A549 (cell line): ENCODE measurements around the gene PTK7. TPM values are rescaled to one million over a fixed set of nuclear protein-coding genes. Genes with fewer than 3 reads are reported as not detected.
A peak's percentile ranks its signal among the peaks of the same experiment; 100 is the strongest.

Experiments used
- ATAC-seq, 2 experiments: fragments of 200-7000 bp in 1 of 2; fragments of >200 bp in 1 of 2; cut with Nextera tagmentation in 1 of 2; cut with Tn5 transposase in 1 of 2; 3 replicates each; pipeline versions ENCODE4 v1.8.0 to v1.9.1; 2018 to 2020; ENCODE audit warnings: mild to moderate bottlenecking in 1 of 2, moderate library complexity in 1 of 2
- CTCF ChIA-PET: fragments of 300-600 bp; sonication (Branson Sonifier 250); formaldehyde crosslinking; extraction: SDS; loops from one replicate; lab custom pipeline; 2021; ENCODE audit warnings: antibody characterized with exemption, inconsistent platforms; lab: Yijun Ruan, JAX
- POLR2A ChIA-PET: fragments of 350-600 bp; formaldehyde crosslinking; extraction: SDS; loops from one replicate; lab custom pipeline; 2021; ENCODE audit warnings: antibody characterized with exemption, inconsistent platforms; lab: Yijun Ruan, JAX
- DNase-seq, 2 experiments: peaks; one replicate each; pipeline versions ENCODE4 v3.0.0 to v3.0.0-alpha.2; 2011 to 2016; ENCODE audit warnings: low read depth in 1 of 2, low spot score in 1 of 2
- FAIRE-seq: peaks from 2 replicates; lab custom pipeline; 2011; peaks lifted over from hg19 to GRCh38; lab: Jason Lieb, UNC
- H3K27ac ChIP-seq, 2 experiments: fragments of >200 bp; sonication (Bioruptor Twin); formaldehyde crosslinking; 3 replicates each; pipeline ENCODE4 v1.5.1; 2016 to 2017
- H3K4me1 ChIP-seq: fragments of >200 bp; sonication (Bioruptor Twin); formaldehyde crosslinking; 3 replicates; pipeline ENCODE4 v1.6.1; 2016
- H3K4me2 ChIP-seq: fragments of >200 bp; sonication (Bioruptor Twin); formaldehyde crosslinking; 3 replicates; pipeline ENCODE4 v1.6.1; 2016
- H3K4me3 ChIP-seq: fragments of >200 bp; sonication (Bioruptor Twin); formaldehyde crosslinking; 3 replicates; pipeline ENCODE4 v1.5.1; 2016
- H3K9me3 ChIP-seq: fragments of >200 bp; sonication (Bioruptor Twin); formaldehyde crosslinking; 3 replicates; pipeline ENCODE4 v1.6.1; 2016
- BHLHE40 ChIP-seq: IDR thresholded peaks from 2 replicates; pipeline ENCODE4 v1.6.1; 2012; ENCODE audit warnings: low read depth, low read length, inconsistent platforms
- CBX2 ChIP-seq: fragments of 200-600 bp; sonication (generic); IDR thresholded peaks from 2 replicates; pipeline ENCODE4 v1.6.1; 2016; ENCODE audit warnings: low read depth, mild to moderate bottlenecking, borderline replicate concordance
- CBX8 ChIP-seq: fragments of 200-600 bp; sonication (generic); IDR thresholded peaks from 2 replicates; pipeline ENCODE4 v1.6.1; 2016
- CHD2 ChIP-seq: fragments of 150-350 bp; IDR thresholded peaks from 2 replicates; pipeline ENCODE4 v1.6.1; 2014; ENCODE audit warnings: low read length; ENCODE audit not compliant: partially characterized antibody
- EHMT2 ChIP-seq: fragments of 200-600 bp; sonication (generic); IDR thresholded peaks from 2 replicates; pipeline ENCODE4 v1.6.1; 2016; ENCODE audit warnings: antibody characterized with exemption, low read depth, mild to moderate bottlenecking, moderate library complexity
- FOSL2 ChIP-seq, 2 experiments: fragments of 450-650 bp in 1 of 2; fragments of >200 bp in 1 of 2; sonication (Bioruptor Twin) in 1 of 2; formaldehyde crosslinking; IDR thresholded peaks; 2 replicates each; pipeline versions ENCODE4 v1.5.0 to v1.6.1; 2016 to 2020; ENCODE audit warnings: mild to moderate bottlenecking in 1 of 2, moderate library complexity in 1 of 2
- FOXS1 ChIP-seq: fragments of 250-450 bp; sonication (Bioruptor Pico); IDR thresholded peaks from 2 replicates; pipeline ENCODE4 v1.5.0; 2020; ENCODE audit warnings: mild to moderate bottlenecking, moderate library complexity
- GATA3 ChIP-seq: IDR thresholded peaks from 2 replicates; pipeline ENCODE4 v1.6.1; 2012; ENCODE audit warnings: borderline replicate concordance
- HDAC2 ChIP-seq: fragments of 200-600 bp; sonication (generic); IDR thresholded peaks from 2 replicates; pipeline ENCODE4 v1.6.1; 2016
- HEYL ChIP-seq: fragments of 250-450 bp; sonication (Bioruptor Pico); IDR thresholded peaks from 2 replicates; pipeline ENCODE4 v1.8.0; 2021; ENCODE audit warnings: mild to moderate bottlenecking, moderate library complexity
- HOXB5 ChIP-seq: fragments of 250-450 bp; sonication (Bioruptor Pico); IDR thresholded peaks from 2 replicates; pipeline ENCODE4 v1.5.0; 2020; ENCODE audit warnings: mild to moderate bottlenecking, moderate library complexity
- JUN ChIP-seq, 2 experiments: fragments of >200 bp; sonication (Bioruptor Twin); formaldehyde crosslinking; IDR thresholded peaks; 2 replicates in 1 of 2; 3 replicates in 1 of 2; pipeline ENCODE4 v1.6.1; 2016 to 2017
- KDM5A ChIP-seq: fragments of 200-600 bp; sonication (generic); IDR thresholded peaks from 2 replicates; pipeline ENCODE4 v1.6.1; 2016; ENCODE audit warnings: antibody characterized with exemption, mild to moderate bottlenecking
- MAFK ChIP-seq: fragments of 450-650 bp; IDR thresholded peaks from 2 replicates; pipeline ENCODE4 v1.6.1; 2014; ENCODE audit not compliant: partially characterized antibody
- MAZ ChIP-seq: fragments of 150-350 bp; IDR thresholded peaks from 2 replicates; pipeline ENCODE4 v1.6.1; 2014; ENCODE audit warnings: antibody characterized with exemption, low read depth, low read length, borderline replicate concordance
- MYC ChIP-seq: IDR thresholded peaks from 2 replicates; pipeline ENCODE4 v1.6.1; 2012; ENCODE audit warnings: mild to moderate bottlenecking, inconsistent platforms, low read length, improper control_type of control experiment, borderline replicate concordance
- NFE2L2 ChIP-seq: fragments of 150-350 bp; conservative IDR thresholded peaks from 2 replicates; pipeline ENCODE4 v1.6.1; 2014; ENCODE audit warnings: low read length
- NPAS2 ChIP-seq: fragments of 250-450 bp; sonication (Bioruptor Pico); IDR thresholded peaks from 2 replicates; pipeline ENCODE4 v1.8.0; 2022; ENCODE audit warnings: mild to moderate bottlenecking, moderate library complexity, borderline replicate concordance
- POLR2A ChIP-seq: IDR thresholded peaks from 2 replicates; pipeline ENCODE4 v1.6.1; 2012; ENCODE audit warnings: mild to moderate bottlenecking, low read length
- POLR2AphosphoS2 ChIP-seq: conservative IDR thresholded peaks from 2 replicates; pipeline ENCODE4 v1.6.1; 2012; ENCODE audit warnings: low read length, improper control_type of control experiment, inconsistent platforms
- RAD21 ChIP-seq, 2 experiments: fragments of >200 bp in 1 of 2; sonication (Bioruptor Twin) in 1 of 2; formaldehyde crosslinking in 1 of 2; IDR thresholded peaks in 1 of 2; conservative IDR thresholded peaks in 1 of 2; 2 replicates in 1 of 2; 3 replicates in 1 of 2; pipeline ENCODE4 v1.6.1; 2012 to 2018; ENCODE audit warnings: inconsistent platforms in 1 of 2
- RARB ChIP-seq: fragments of 250-450 bp; sonication (Bioruptor Pico); IDR thresholded peaks from 2 replicates; pipeline ENCODE4 v1.8.0; 2021; ENCODE audit warnings: mild to moderate bottlenecking, moderate library complexity
- RFX5 ChIP-seq: fragments of 450-650 bp; IDR thresholded peaks from 2 replicates; pipeline ENCODE4 v1.7.1; 2014; ENCODE audit warnings: antibody characterized with exemption, mild to moderate bottlenecking, moderate library complexity
- SMC3 ChIP-seq: fragments of >200 bp; sonication (Bioruptor Twin); formaldehyde crosslinking; IDR thresholded peaks from 3 replicates; pipeline ENCODE4 v1.6.1; 2018; ENCODE audit warnings: inconsistent platforms
- SREBF2 ChIP-seq: fragments of 450-650 bp; IDR thresholded peaks from 2 replicates; pipeline ENCODE4 v1.6.1; 2014; ENCODE audit warnings: mild to moderate bottlenecking, moderate library complexity
- TP53 ChIP-seq: fragments of 250-450 bp; sonication (Bioruptor Pico); IDR thresholded peaks from 2 replicates; pipeline ENCODE4 v1.5.0; 2021; ENCODE audit warnings: mild to moderate bottlenecking, moderate library complexity
- WGBS: methylation state at CpG from one replicate; pipeline ENCODE4 v1.1.6; 2017; ENCODE audit errors: missing lambda C conversion rate; 5-methylcytosine and 5-hydroxymethylcytosine counted together
- polyA plus RNA-seq, 4 experiments: library from polyadenylated mRNA; depleted of rRNA in 3 of 4; stranded (reverse); fragments of >200 nt; fragmentation: RNase III in 1 of 4; extraction: RNeasy Plus Mini Kit Qiagen cat#74134 plus additional on column Dnase treatment in 1 of 4; gene quantifications; 2 replicates in 3 of 4; 3 replicates in 1 of 4; pipeline ENCODE4 v1.2.3, GENCODE V29; 2011 to 2017
- TF ChIP-seq, protein P1 (sequence below): fragments of 250-450 bp; sonication (Bioruptor Pico); IDR thresholded peaks from 2 replicates; pipeline ENCODE4 v1.5.0; 2020; ENCODE audit warnings: low read depth, mild to moderate bottlenecking, moderate library complexity
- TF ChIP-seq, protein P2 (sequence below): fragments of 250-450 bp; sonication (Bioruptor Pico); IDR thresholded peaks from 2 replicates; pipeline ENCODE4 v1.5.0; 2021; ENCODE audit warnings: mild to moderate bottlenecking, moderate library complexity, borderline replicate concordance
- TF ChIP-seq, protein P3 (sequence below): IDR thresholded peaks from 2 replicates; pipeline ENCODE4 v1.6.1; 2012; ENCODE audit warnings: low read depth, borderline replicate concordance

PTK7 gene
- polyA plus RNA-seq, 2 of the 4 experiments (the other 2 are of a cell fraction): 2.8 to 5.6 TPM

DNA sequence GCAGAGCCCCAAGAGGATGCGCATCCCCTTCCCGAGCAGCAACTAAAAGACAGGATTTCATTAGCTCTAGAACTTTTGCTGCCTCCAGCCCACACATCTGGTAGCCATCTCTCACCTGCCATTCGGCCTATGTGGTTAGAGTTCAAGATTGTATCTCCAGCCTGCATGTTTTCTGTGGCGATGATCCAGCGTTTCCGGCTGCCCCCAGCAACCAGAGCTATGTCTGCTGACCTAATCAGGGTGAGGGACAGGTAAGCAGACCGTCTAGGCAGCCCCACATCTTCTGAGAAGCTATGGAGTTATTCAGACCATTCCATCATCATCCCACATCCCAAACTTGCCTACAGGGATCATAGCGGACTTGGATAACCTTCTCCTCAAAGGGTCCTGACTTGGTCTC lies 20.1 kb upstream of the PTK7 start:
- WGBS: 94% methylated on average over 6 of the region's 8 CpGs
- no peak for ATAC-seq
- ChIA-PET POLR2A (no interaction called here), CTCF (interaction anchor here (1.2 to 1.5 kb wide), 4 partner anchors 9 to 87 kb away, joined by 3 to 4 read pairs (median 3); no protein-coding TSS in a partner anchor)
- FAIRE-seq: no peak
- H3K9me3 ChIP-seq: no peaks in the 10 kb centered on the region
- no peak overlapping the region for H3K4me3 ChIP-seq
- TF ChIP-seq NPAS2 (CRISPR knock-in tag) (no peak), RARB (CRISPR knock-in tag) (no peak), CBX2 (no peak), SMC3 (no peak), HEYL (CRISPR knock-in tag) (no peak), HOXB5 (CRISPR knock-in tag) (no peak), TP53 (CRISPR knock-in tag) (no peak), MAFK (no peak)
- peaks cover 26% of the 10 kb centered on the region for H3K4me1 ChIP-seq
- no peak for DNase-seq
- H3K27ac ChIP-seq: no peak overlapping the region
- no peak overlapping the region for H3K4me2 ChIP-seq

DNA sequence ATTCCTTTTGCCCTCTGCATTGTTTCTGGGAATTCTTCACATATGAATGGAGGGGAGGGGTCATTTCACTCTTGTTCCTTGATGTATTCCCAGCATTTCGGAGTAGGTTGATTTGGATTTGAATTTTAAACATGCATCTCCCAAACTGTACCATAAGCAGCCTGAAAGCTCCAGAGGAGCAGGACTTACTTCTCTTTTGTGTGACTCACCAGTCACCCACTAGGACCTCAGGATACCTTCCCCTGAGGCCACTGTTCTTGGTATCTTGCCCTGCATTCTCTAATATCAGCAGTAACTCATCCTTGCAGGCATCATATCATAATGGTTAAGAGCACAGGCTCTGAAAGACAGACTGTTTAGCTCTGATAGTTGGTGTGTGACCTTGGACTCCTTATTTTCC lies 17.6 kb upstream of the PTK7 start:
- Histone ChIP-seq H3K9me3 (no peaks in the 10 kb centered on the region), H3K4me1 (peaks cover 17% of the 10 kb centered on the region), H3K27ac (peak overlapping the region; percentile 90 to 97), H3K4me3 (peak overlapping the region; percentile 100), H3K4me2 (peak overlapping the region; percentile 100)
- 0% methylated on average over 1 of the region's 1 CpG for WGBS
- ChIA-PET POLR2A (interaction anchor here (1.1 to 1.5 kb wide), 2 partner anchors 74 to 79 kb away, joined by 3 to 10 read pairs; partner anchors contain the start of genes PEX6 and PPP2R5D), CTCF (interaction anchor here (1.0 to 1.7 kb wide), 4 partner anchors 8 to 113 kb away, joined by 3 to 4 read pairs (median 4); no protein-coding TSS in a partner anchor)
- FAIRE-seq: no peak
- TF ChIP-seq FOSL2 (IDR thresholded peaks at IDR 0.05): no peak
- TF ChIP-seq FOSL2 (CRISPR knock-in tag; IDR thresholded peaks at IDR 0.05): no peak
- no peak for TF ChIP-seq EHMT2
- no peak for TF ChIP-seq CHD2
- no peak for ATAC-seq
- no peak for DNase-seq

DNA sequence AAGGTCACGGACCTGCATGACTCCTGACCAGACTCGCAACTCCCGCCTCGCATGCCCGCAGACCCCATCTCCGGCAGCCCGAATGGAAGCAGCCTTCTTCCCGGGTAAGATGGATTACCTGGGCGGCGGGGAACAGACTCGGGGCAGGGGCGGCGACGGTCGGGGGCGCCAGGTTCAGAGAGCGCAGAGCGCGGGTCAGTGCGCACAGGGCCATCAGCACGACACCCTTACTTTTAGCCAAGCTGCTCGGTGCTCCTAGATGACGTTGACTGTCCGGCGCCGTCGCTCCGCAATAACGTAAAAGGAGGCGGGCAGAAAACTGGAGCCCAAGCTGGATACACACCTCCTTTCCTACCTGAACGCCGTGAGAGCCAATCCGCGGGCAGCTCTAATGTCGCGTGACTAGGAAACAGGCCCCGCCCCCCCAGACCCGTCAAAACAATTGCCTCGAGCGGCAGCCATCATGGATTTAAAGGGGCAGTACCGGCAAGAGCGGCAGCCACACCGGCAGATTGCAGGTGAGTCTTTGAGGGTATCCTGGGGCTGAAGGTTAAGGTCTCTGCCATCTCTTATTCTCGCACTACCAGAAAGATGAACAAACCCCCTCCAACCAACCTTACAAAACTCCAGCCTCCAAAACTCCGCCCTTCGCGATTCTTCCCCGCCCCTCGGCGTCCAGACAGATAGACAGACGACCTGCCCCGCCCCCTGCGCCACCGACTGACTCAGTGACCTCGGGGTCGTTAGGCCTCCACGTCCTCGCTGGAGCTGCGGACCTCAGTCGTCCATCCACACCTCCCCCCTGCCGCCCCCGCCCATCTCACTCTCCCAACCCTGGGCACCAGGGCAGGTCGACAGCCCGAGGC lies 16.7 kb upstream of the PTK7 start, which contains the start of the genes KLC4 and MRPL2:
Gene KLC4, plus strand, starts transcription at position 464 of the 866 bp plus-strand sequence. CDS start 1,705 bp downstream, outside the sequence.
Gene MRPL2, minus strand, starts transcription at position 267 of the 866 bp plus-strand sequence. Its CDS starts 53 bp downstream, at position 214.
- under 1% methylated on average over 22 of the region's 64 CpGs for WGBS
- DNase-seq: peak; percentile 97 to 98
- peak; percentile 88 to 96 for ATAC-seq
- FAIRE-seq: no peak
- POLR2A ChIA-PET: interaction anchor here (0.6 to 1.5 kb wide), 9 partner anchors 15 to 1068 kb away, joined by 3 to 10 read pairs (median 4); partner anchors contain the start of genes KLHDC3, MEA1, PEX6 and PPP2R5D
- Histone ChIP-seq H3K27ac (peak within 1 kb of the TSS; percentile 90 to 97), H3K4me3 (peak within 1 kb of the TSS; percentile 100), H3K4me2 (peak within 1 kb of the TSS; percentile 100), H3K4me1 (peaks cover 14% of the 10 kb centered on the region), H3K9me3 (no peaks in the 10 kb centered on the region)
- CTCF ChIA-PET: interaction anchor here (1.0 to 1.9 kb wide), 5 partner anchors 9 to 112 kb away, joined by 3 to 13 read pairs (median 4); no protein-coding TSS in a partner anchor
- no peak for TF ChIP-seq GATA3
- TF ChIP-seq HEYL (CRISPR knock-in tag): no peak
- TF ChIP-seq MAZ: no peak
- TF ChIP-seq RAD21 (conservative IDR thresholded peaks at IDR 0.05 in 1 of 2, IDR thresholded peaks at IDR 0.05 in 1 of 2): no peak
- no peak for TF ChIP-seq FOXS1
- peak; percentile 85 for TF ChIP-seq POLR2A
- TF ChIP-seq BHLHE40: no peak
- no peak for TF ChIP-seq RFX5
- TF ChIP-seq SMC3: no peak
- TF ChIP-seq CBX8: no peak
- TF ChIP-seq HDAC2: no peak
- TF ChIP-seq MAFK: no peak
- peak in 1 of 2 experiments; percentile 71; a peak in 2 of 5 replicates for TF ChIP-seq JUN (IDR thresholded peaks at IDR 0.05)
- no peak; the same call in 1 of the 2 replicates for TF ChIP-seq MYC
- TF ChIP-seq CBX2: no peak
- TF ChIP-seq, protein P1, sequence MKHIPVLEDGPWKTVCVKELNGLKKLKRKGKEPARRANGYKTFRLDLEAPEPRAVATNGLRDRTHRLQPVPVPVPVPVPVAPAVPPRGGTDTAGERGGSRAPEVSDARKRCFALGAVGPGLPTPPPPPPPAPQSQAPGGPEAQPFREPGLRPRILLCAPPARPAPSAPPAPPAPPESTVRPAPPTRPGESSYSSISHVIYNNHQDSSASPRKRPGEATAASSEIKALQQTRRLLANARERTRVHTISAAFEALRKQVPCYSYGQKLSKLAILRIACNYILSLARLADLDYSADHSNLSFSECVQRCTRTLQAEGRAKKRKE (CRISPR knock-in tag): no peak
- no peak for TF ChIP-seq NFE2L2
- TF ChIP-seq KDM5A: peak; percentile 85
- TF ChIP-seq EHMT2: no peak
- no peak for TF ChIP-seq SREBF2
- TF ChIP-seq FOSL2 (IDR thresholded peaks at IDR 0.05): no peak
- peak; percentile 17; the same call in 1 of the 2 replicates for TF ChIP-seq FOSL2 (CRISPR knock-in tag; IDR thresholded peaks at IDR 0.05)
- no peak for TF ChIP-seq POLR2AphosphoS2
- TF ChIP-seq, protein P2, sequence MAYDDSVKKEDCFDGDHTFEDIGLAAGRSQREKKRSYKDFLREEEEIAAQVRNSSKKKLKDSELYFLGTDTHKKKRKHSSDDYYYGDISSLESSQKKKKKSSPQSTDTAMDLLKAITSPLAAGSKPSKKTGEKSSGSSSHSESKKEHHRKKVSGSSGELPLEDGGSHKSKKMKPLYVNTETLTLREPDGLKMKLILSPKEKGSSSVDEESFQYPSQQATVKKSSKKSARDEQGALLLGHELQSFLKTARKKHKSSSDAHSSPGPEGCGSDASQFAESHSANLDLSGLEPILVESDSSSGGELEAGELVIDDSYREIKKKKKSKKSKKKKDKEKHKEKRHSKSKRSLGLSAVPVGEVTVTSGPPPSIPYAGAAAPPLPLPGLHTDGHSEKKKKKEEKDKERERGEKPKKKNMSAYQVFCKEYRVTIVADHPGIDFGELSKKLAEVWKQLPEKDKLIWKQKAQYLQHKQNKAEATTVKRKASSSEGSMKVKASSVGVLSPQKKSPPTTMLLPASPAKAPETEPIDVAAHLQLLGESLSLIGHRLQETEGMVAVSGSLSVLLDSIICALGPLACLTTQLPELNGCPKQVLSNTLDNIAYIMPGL (CRISPR knock-in tag): no peak
- TF ChIP-seq, protein P3, sequence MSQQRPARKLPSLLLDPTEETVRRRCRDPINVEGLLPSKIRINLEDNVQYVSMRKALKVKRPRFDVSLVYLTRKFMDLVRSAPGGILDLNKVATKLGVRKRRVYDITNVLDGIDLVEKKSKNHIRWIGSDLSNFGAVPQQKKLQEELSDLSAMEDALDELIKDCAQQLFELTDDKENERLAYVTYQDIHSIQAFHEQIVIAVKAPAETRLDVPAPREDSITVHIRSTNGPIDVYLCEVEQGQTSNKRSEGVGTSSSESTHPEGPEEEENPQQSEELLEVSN: no peak
